Stimulated activated CD4-positive, alpha-beta T cell treated with anti-CD3 and anti-CD28 coated beads, Interleukin-4, amount 100 ng/mL, for 48 hours (primary cell): ENCODE results near the gene RBMS3.
"Not testable (repeated sequence)": the region's sequence is repeated elsewhere in the genome, so short reads cannot be mapped to it uniquely, and the experiment has no call there.

Experiments
- DNase-seq, 2 donors: peaks; one replicate each; pipeline ENCODE4 v3.0.0-alpha.2; 2020; ENCODE audit warnings: low read depth in 2 of 2

The RBMS3 gene

GRCh38 chr3:29339016-29339833 lies 58.4 kb downstream of the RBMS3 start:
- no peak for DNase-seq

DNA sequence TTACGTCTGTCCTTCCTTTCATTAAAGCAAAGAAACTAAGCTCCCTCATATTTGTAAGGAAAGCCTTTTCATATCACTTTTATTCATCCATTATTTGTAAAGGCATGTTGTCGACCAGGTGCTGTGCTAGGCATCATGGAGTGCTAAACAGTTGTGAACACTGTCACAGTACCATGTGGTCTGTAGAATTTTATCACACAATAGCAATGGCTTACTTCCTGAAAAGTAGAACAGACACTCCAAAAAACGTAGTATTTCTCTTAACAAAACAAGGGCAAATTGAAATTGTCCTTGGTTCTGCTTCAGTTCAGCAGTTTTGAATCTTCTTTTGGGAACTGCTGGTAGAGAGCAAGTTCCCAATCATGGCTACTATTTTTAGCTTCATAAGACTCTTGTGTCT lies 63.3 kb downstream of the RBMS3 start:
- no peak for DNase-seq

GRCh38 chr3:29344935-29345334 lies 64.1 kb downstream of the RBMS3 start:
- DNase-seq: no peak

- DNase-seq: no peak
Observed at GRCh38 chr3:29345516-29346300, 64.8 kb downstream of the RBMS3 start.

DNA sequence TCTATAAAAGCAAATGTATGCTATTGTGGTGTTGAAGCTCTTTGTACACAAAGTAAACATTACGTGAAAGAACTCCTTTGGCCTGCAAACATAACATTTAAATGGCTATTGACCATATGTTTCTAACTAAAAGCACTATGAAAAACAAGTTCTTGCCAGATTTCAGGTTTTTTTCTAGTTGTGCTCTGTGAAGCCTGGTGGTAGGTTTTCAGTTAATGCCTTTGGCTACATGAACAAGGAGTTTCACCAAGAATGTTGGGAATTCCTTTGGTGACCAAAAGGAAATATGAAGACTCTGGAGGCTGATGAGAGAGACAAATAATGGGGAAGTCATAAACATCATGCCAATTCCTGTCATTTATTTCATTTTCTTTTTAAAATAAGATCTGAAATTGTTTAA lies 66.0 kb downstream of the RBMS3 start:
- no peak for DNase-seq

GRCh38 chr3:29347412-29347811 lies 66.5 kb downstream of the RBMS3 start:
- no peak for DNase-seq

DNA sequence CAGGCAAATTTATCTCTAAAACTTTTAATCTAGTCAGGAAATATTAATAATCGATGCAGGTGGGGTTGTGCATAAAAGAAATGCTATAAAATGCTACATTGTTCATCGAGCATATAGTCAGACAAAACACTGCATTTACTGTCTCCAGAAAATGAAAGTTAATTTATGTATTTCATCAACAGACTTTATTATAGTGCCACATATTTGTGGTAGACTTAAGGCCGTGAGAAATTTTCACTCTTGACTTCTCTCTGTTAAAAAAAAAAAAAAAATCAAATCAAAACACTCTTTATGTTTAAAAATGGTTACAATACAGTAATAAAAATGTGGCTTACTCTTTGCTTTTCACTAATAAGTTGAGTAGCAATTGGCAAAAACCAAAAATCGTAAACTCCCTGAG lies 67.4 kb downstream of the RBMS3 start:
- DNase-seq: no peak

GRCh38 chr3:29349049-29349448 lies 68.2 kb downstream of the RBMS3 start:
- DNase-seq: no peak

- DNase-seq: no peak
Observed at GRCh38 chr3:29353807-29354206, 72.9 kb downstream of the RBMS3 start.

DNA sequence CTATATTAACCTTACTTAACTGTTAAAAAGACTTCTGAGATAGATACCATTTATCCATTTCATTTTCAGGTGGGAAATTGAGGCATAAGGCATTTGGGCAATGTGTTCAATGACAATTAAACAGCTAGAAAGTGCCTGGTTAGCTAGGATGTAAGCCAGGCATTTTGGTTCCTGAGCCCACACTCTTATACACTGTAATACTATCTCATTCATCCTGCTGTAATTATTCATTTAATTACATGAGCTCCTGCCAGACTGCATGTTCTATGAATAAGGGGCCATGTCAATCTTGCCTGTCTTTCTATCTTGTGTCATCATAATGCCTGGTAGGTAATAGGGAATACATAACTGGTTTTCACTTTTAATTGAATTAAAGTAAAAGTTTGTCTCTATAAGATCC lies 74.0 kb downstream of the RBMS3 start:
- no peak for DNase-seq

GRCh38 chr3:29356062-29356461 lies 75.2 kb downstream of the RBMS3 start:
- DNase-seq: no peak

- DNase-seq: not testable (repeated sequence)
Observed at GRCh38 chr3:29360289-29360688, 79.4 kb downstream of the RBMS3 start.

GRCh38 chr3:29363110-29363509 lies 82.2 kb downstream of the RBMS3 start:
- no peak for DNase-seq

DNA sequence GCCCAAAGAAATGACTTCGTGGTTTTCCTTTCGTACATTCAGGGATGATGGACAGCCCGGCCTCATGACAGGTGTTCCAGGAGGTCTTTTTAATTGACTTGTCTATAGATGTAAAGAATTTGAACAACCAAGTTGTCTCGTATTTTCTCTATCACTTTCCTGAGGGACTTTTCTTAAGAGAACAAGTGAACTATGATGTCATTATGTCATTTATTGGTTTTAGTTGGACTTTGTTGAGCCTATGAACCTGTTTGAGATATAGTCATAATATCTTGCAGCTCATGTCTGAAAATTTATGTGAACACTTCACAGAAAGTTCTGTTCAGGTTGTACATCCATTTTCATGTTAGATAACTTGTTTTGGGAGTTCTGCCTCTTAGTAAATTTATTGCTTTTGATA lies 89.2 kb downstream of the RBMS3 start:
- DNase-seq: no peak

DNA sequence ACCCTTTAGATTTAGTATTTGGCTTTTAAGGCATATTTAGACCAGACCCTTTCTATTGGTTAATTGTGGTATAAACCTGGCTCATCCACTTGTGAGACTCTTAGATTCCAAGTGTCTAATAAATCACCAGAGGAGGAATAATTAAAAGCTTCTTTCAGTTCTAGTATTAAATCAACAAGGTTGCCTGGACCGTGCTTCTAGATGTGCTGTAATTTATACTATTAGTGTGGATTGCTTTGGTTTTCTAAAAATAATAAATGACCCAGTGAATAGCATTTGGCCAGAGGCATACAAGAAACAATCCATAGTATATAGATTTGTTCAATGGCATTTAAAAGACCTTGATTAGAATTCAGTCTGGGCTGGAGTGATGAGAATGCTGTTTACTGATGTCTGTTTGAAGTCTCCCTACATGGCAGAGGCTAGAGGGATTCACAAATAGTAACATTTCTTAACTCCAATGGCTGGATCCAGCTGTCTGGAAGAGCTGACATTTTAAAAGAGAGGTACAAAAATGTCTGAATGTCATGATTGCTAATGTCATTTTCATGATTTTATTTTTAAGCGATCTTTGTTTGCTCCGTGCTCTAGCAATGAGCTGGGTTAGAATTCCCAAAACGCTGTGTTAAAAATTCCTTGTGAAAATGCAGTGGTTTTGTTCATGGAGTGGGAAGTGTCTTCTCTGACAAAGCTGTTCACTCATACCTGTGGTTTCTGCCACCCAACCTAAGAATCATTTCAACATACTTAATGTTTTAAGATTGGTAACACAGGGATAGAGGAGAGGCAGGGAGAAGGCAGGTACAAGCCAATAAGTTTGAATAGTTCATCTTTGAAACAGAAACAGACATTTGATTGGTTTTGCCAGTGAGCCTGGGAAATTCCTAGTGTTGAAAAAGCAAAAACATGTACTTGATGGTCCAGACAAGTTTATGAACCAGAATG lies 89.9 kb downstream of the RBMS3 start:
- no peak for DNase-seq

DNA sequence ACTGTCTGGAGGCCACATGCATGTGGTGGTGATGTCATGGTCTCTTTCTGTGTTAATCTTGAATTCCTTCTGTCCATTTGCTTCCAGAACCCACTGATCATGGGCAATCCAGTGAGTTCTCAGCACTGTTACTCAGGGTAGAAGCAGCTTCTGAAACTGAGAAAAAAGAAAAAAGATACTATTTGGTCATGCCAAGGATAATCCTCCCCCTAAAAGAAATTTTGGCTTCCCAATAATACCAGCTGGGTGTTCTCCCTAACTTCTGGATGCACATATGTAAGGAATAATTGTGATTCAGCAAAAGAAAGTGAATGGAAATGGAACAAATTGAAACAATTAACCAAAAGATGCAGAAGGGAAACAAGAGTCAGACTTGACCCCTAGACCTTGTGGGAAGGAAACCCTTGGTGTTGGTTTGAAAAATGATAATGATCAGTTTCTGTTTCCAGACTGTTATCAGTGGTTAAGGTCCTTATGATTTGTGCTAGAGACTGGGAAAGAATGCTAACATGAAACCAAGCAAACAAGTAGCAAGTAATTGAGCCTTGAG lies 92.3 kb downstream of the RBMS3 start:
- DNase-seq: no peak

DNA sequence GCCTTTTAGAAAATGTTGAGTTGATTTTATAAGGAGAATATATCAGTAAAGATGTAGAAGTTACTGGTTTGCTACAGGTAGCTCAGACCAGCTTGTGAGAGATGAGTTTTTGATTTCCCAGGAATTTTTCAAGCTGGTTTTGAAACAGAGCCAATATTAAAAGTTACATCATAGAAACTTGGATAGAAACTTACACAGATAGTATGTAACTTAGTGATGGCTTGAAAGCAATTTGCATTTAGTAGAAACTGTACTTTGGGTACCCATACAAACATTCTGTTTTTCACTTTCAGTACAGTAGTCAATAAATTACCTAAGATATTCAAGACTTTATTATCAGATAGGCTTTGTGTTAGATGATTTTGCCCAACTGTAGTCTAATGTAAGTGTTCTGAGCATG lies 93.4 kb downstream of the RBMS3 start:
- DNase-seq: no peak

- DNase-seq: no peak
Observed at GRCh38 chr3:29379097-29379496, 98.2 kb downstream of the RBMS3 start.

DNA sequence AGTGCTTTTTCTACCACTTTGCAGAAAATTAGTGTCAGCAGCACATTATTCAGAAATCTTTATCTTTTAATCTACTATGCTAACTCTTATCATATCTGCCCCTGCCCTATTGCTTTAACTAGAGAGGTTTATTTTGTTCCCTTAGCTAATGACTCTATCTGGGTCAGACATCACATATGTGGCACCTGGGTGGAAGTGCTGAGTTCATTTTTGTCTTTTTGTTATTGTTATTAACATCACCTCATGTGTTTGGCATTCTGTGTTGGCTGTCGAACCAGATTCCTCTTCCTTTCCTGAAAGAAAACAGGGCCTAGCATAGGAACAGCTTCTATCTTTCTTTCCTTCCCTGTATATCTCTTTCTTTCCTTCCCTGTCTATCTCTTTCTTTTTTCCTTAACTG lies 100.7 kb downstream of the RBMS3 start:
- no peak for DNase-seq

GRCh38 chr3:29382409-29382808 lies 101.5 kb downstream of the RBMS3 start:
- DNase-seq: no peak

- no peak for DNase-seq
Observed at GRCh38 chr3:29382845-29383244, 102.0 kb downstream of the RBMS3 start.

GRCh38 chr3:29384640-29385039 lies 103.8 kb downstream of the RBMS3 start:
- no peak for DNase-seq
